Activated CD4-positive, alpha-beta T cell treated with anti-CD3 and anti-CD28 coated beads, Interleukin-2, amount 50 U/mL, for 1 hour (primary cell): ENCODE data around the gene ZNF423.
"Not testable (repeated sequence)": the region's sequence is repeated elsewhere in the genome, so short reads cannot be mapped to it uniquely, and the experiment has no call there.

ENCODE experiments used
- DNase-seq: peaks from one replicate; pipeline ENCODE4 v3.0.0-alpha.2; 2020

The ZNF423 gene

DNA sequence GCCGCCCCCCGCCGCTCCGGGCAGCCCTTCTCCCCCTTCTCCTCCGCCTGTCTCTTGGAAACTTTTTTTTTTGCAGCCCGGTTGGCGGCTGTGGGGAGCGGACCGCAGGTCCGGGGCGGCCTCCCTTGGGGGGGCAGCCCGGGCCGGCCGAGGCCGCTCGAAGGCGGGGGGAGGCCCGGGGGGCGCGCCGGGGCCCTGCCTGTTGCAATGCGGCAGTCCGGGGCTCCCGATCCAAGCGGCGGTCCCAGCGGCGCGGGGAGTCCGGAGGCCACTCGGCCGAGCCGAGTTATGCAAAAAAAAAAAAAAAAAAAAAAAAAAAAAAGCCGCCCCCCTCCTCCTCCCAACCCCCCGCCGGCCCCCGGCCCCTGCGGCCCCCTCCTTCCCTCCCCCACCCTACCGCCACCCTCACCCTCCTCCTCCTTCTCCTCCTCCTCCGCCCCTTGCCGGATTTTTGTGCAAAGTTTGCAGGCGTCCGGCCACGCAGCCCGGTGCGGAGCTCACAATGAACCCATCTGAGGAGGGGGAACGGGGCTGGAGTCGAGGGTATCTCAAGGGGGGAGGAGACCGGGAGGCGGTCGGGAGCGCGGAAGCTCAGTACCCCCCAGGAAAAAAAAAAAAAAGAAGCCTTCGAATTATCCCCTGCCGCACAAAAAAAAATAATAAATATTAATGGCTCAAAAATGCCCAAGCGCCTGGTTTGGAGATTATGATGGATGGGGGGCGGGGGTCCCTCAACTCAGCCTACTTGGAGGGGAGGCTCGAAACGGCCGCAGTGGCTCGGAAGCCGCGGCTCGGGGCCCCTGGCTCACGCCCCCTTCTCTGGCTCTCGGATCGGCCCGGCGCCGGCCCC lies at the start of gene ZNF423:
Gene ZNF423 (minus strand): TSS at position 291 of the 850 bp plus-strand sequence. CDS start 338 bp downstream, outside the sequence.
- DNase-seq, result no peak

DNA sequence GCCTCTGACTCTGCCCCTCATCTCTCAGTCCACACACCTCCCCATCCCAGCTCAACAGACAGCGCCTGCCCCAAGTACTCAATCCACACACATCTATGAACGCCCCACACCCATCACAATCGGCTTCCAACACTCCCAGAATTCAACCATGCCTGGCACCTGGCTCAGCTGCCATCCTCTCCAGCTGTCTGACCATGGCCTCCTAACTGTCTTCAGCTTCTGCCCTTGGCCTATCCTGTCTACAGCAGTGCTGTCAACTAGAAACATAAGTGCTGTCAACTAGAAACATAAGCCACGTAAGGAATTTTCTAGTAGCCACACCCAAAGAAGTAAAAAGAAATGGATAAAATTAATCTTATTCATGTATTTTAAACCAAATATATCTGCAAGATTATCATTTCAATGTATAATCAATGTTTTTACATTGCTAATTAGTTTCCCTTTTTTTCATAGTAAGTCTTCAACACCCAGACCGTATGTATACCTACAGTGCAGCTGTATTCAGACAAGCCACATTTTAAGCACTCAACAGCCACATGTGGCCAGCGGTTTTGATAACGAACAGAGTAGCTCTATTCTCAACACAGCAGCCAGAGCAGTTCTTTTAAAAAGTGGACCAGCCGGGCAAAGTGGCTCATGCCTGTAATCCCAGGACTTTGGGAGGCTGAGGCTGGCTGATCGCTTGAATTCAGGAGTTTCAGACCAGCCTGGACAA lies 48.6 kb upstream of the ZNF423 start:
- no peak for DNase-seq

GRCh38 chr16:49902908-49903307 lies 47.0 kb upstream of the ZNF423 start:
- DNase-seq, result no peak

GRCh38 chr16:49901711-49902110 lies 45.8 kb upstream of the ZNF423 start:
- DNase-seq, result no peak

DNA sequence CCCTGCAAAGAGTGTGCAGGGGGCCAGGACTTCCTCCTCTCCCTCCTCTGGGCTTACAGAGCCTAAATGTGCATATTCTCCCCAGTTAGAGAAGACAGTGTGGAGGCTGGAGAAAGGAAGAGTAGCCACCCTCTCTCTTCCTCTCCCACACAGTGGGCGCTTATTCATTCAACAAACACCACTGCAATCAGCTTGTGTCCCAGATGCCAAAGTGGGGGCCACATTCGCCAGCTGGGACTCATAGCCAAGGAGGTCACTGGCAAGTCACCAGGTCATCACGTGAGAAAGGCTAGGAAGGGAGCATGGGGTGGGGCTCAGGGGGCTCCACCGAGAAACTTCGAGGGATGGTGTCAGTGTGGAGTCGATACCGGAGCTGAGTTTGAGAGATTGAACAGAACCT lies 45.0 kb upstream of the ZNF423 start:
- no peak for DNase-seq

GRCh38 chr16:49899991-49900695 lies 44.2 kb upstream of the ZNF423 start:
- DNase-seq, result no peak

DNA sequence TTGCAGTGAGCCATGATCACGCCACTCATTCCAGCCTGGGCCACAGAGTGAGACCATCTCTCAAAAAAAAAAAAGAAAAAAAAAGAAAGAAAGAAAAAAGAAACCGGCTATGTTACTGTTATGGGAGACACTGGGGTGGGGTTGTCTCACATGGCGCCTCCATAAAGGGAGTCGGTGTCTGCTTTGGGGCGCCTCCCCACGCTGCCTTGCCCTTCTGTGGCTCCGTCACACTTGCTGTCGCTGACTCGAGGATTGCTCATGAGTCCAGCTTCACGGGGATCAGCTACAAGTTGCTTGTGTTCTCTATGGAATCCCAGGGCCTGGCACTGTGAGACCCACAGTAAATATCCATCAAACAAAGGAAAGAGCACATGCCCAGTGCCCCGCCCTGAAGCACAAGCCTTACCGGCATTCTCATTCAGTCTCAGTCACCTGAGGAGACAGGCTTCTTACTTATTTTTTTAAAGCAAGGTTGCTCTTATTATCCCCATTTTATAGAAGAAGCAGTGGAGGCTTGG lies 40.6 kb upstream of the ZNF423 start:
- no peak for DNase-seq

DNA sequence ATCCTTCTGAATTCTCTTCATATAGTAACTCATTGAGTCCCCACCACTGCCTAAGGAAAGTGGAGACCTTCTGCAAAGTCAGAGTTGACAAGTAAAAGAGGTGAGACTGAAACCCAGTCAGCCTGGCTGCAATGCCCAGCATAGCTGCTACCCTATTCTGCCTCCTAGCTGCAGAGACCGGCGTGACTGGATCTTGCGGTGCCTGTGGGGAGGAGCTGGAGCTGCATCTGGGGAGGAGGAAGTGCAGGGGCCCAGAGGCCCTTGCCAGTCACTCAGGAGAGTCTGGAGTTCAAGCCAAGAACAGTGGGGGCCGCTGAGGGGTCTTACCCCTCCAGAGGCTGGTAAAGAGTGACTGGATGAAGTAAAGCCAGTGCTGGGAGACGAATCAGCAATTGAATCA lies 35.0 kb upstream of the ZNF423 start:
- no peak for DNase-seq

GRCh38 chr16:49889725-49890397 lies 33.9 kb upstream of the ZNF423 start:
- DNase-seq, result no peak

DNA sequence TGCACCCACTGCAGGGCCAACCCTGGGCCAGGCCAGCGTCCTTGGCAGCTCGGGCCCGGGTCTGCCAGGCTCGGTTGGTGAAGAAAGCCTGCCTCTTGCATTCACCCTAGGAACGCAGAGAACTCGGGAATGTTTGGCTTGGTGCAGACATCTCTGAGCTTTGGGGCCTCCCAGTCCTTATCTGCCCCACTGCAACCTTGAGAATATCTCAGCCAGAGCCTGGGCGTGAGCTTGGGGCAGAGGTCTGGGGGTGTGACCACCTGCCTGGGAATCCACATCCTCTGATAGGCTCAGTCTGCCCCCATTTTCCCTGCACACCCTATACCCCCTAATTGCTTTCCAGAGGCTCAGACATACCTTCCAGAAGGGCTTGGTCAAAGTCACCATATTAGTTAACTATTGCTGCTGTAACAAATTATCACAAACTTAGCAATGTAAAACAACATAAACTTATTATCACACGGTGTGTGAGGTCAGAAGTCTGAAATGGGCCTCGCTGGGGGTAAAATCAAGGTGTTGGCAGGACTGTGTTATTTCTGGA lies 30.7 kb upstream of the ZNF423 start:
- DNase-seq, result no peak

DNA sequence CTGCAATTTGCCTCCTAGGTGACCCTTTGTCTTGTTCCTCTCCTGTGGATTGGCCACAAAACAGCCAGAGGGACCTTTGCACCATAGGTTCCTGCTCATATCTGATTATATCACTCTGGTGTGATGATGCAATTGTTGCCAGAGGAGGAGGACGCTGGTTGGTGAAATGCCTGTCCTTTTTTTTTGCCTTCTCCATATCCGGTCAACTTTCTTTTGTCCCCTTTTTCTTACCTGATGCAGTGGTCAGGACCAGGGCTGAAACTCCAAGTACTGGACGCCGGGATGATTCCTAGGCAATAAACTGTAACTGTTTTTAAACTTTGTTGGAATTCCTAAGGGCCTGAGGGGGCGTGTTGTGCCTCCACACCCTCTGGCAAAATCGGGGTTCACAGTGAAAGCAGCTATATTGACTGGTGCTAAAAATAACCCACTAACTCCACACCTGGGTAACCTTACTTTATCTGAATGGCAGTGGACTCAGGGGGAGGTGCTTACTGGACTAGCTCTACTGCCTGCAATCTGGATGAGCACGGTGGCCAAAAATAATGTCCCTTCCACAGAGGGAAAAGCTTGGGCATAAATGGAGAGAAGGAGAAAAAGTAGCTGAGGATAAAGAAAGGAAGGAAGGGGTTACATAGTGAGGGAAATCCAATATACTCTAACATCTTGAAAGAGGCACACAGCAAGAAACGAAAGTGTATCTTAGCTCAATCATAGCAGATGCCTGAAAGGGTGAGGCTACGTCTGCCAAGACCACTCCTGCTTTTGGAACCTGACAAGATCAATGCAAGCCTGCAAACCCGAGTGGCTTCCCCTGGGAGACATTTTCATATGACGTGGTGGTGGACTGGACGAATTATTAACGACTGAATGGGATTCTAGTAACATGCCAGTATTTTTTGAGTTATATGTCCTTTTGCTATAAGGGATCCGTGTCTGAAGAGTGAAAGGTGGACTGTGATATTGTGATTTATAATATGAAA lies 28.4 kb upstream of the ZNF423 start:
- DNase-seq, result no peak

- no peak for DNase-seq
Measured at GRCh38 chr16:49883076-49884014, 27.4 kb upstream of the ZNF423 start.

DNA sequence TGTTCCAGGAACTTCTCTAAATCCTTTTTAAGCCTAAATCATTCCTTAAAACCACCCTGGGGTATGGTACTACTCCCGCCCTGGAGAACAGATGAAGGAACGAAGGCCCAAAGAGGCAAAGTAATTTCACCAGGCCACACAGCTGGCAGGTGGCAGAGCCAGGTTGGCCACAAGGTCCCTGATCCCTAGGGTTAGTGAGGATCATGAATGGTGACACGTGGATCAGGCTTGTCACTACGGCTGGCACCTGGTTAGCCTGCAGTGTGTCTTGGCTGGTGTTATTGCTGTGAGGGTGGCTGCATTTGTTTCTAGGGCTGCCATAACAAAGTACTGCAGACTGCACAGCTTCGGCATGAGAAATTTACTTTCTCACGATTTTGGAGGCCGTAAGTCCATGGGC lies 26.0 kb upstream of the ZNF423 start:
- no peak for DNase-seq

GRCh38 chr16:49878540-49878939 lies 22.6 kb upstream of the ZNF423 start:
- not testable (repeated sequence) for DNase-seq

DNA sequence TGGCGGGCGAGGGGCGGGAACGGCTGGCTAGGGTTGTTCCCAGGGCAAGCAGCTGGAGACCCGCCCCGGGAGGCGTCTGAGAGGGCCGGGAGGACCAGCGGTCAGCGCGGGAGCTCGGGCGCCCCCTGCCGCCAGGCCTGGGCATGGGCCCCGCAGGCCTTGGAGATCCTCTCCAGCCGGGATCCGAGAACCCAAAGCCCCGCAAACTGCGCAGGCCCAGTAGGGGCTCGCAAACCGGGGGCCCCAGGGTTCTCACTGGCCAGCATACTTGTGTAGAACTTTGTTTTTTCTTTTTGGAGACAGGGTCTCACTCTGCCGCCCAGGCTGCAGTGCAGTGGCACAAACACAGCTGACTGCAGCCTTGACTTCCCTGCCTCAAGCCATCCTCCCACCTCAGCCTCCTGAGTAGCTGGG lies 20.8 kb upstream of the ZNF423 start:
- DNase-seq, result no peak

DNA sequence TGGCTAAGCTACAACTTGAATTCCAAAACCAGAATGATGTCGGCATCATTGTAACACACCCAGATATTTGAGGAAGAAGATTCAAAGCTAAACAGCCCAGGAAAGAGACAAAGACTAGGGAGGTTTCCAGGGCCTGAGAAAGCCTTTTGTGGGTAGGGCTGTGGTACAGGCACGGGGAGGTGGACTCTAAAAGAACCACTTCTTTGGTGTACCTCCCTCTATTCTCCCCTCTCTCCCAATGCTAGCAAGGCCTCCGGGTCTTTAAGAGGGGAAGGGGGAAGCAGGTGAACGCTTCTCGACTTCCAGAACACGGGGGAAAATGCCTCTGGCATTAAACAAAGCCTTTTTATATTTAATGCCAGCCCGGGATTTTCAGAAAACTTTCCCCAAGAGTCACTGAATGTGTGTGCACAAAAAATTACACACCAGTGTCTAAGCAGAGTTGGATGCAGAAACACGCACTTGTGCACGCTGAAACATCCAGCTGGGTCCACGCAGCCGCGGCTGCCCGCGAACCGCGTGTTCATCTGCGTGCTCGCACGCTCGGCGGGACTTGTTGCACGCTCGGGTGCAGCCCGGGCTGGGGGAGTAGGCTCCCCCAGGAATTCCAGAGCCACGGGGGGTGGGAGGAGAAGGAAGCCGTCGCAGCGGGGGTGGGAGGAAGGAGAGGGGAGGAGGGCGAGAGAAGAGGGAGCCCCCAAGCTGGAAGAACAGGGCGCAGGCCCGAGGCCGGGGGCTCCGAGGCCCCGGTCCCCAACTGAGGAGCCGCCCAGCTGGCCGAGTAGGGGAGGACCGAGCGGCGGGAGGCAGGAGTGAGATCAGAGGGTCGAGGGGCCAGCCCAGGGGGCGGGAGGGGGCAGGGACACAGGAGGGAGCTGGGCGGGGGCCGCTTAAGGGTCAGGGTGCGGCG lies 20.1 kb upstream of the ZNF423 start:
- no peak for DNase-seq

DNA sequence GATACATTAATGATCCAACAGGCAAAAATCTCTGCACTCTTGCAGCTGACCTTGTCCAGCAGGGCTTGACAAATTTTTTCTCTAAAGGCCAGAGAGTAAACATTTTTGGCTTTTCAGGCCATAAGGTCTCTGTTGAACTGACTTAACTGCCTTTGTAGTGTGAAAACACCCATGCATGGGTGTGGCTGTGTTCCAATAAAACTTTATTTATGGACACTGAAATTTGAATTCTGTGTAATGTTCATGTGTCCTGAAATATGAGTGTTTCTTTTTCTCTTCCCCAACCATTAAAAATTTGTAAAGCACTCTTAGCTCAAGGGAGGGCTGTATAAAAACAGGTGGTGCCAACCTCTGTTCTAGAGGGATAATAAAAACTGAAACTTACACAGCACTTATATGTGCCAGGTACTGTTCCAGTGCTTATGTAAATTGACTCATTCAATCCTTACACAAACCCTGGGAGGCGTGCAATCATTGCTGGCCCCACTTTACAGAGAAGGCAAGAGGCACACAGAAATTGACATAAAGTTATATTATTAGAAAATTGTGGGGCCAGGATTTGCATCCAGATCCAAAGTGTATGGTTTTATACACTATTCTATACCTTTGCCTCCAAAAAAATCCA lies 18.8 kb upstream of the ZNF423 start:
- DNase-seq, result no peak

- DNase-seq, result not testable (repeated sequence)
Measured at GRCh38 chr16:49871824-49872223, 15.9 kb upstream of the ZNF423 start.
